ENCODE results near the gene NCOA6.

- no peak for TF ChIP-seq CTCF (IDR thresholded peaks at IDR 0.05; ENCODE audit: low read length)
- no peak for TF ChIP-seq EZH2 (IDR thresholded peaks at IDR 0.05; ENCODE audit: borderline replicate concordance, low read length)
These were observed 70.1 kb downstream of the NCOA6 start for GRCh38 chr20:34755367-34755766.
